Measurements from ENCODE around the gene EIF4G3. TPM values are rescaled to one million over a fixed set of nuclear protein-coding genes. Genes with fewer than 3 reads are reported as not detected.
"Not testable (repeated sequence)": the region's sequence is repeated elsewhere in the genome, so short reads cannot be mapped to it uniquely, and the experiment has no call there.

The EIF4G3 gene
- total RNA-seq, 2 donors from 2014 or later, result 20.8 to 48.8 TPM

- DNase-seq, result no peak
- no peak for ATAC-seq
These were observed 29.4 kb upstream of the EIF4G3 start for GRCh38 chr1:21206117-21206516.

GRCh38 chr1:21205416-21205815 is 28.7 kb upstream of the EIF4G3 start:
- intact Hi-C loops (cut with DNase I), result no loop called here
- Histone ChIP-seq H3K27ac (no peak overlapping the region), H3K4me1 (no peaks in the 10 kb centered on the region), H3K4me3 (no peak overlapping the region), H3K9me3 (no peaks in the 10 kb centered on the region), H3K36me3 (replicated peaks in 1 of 2; ENCODE audit: insufficient read depth in 1 of 2, low read depth in 2 of 2) (no peaks in the 10 kb centered on the region), H3K27me3 (no peaks in the 10 kb centered on the region)
- DNase-seq, result no peak
- ATAC-seq, result no peak
- TF ChIP-seq POLR2A (IDR thresholded peaks at IDR 0.05), result no peak
- TF ChIP-seq CTCF (IDR thresholded peaks at IDR 0.05), result no peak
- WGBS, 2 donors, result 89 to 98% methylated on average over 2 to 5 of the region's 5 CpGs

More at GRCh38 chr1:21206117-21206516, 29.4 kb upstream of the EIF4G3 start:
- H3K27ac ChIP-seq, result no peak overlapping the region
- intact Hi-C loops (cut with DNase I), result no loop called here
- no peaks in the 10 kb centered on the region for H3K27me3 ChIP-seq
- no peaks in the 10 kb centered on the region for H3K36me3 ChIP-seq (replicated peaks in 1 of 2; ENCODE audit: insufficient read depth in 1 of 2, low read depth in 2 of 2)
- H3K4me3 ChIP-seq, result no peak overlapping the region
- WGBS, 2 donors, result 82 to 86% methylated on average over 2 of the region's 2 CpGs
- no peak for TF ChIP-seq CTCF (IDR thresholded peaks at IDR 0.05)
- no peak for TF ChIP-seq POLR2A (IDR thresholded peaks at IDR 0.05)
- no peaks in the 10 kb centered on the region for H3K9me3 ChIP-seq
- H3K4me1 ChIP-seq, result no peaks in the 10 kb centered on the region

GRCh38 chr1:21201650-21202049 is 25.0 kb upstream of the EIF4G3 start:
- intact Hi-C loops (cut with DNase I), result no loop called here
- Histone ChIP-seq H3K27me3 (no peaks in the 10 kb centered on the region), H3K27ac (no peak overlapping the region), H3K9me3 (no peaks in the 10 kb centered on the region), H3K4me3 (no peak overlapping the region), H3K36me3 (replicated peaks in 1 of 2; ENCODE audit: insufficient read depth in 1 of 2, low read depth in 2 of 2) (no peaks in the 10 kb centered on the region), H3K4me1 (no peaks in the 10 kb centered on the region)
- DNase-seq, result no peak
- ATAC-seq, result no peak
- 82 to 85% methylated on average over 4 of the region's 4 CpGs for WGBS, 2 donors
- no peak for TF ChIP-seq CTCF (IDR thresholded peaks at IDR 0.05)
- TF ChIP-seq POLR2A (IDR thresholded peaks at IDR 0.05), result no peak

- H3K4me3 ChIP-seq; H3K4me1 ChIP-seq; H3K27ac ChIP-seq; H3K9me3 ChIP-seq; ATAC-seq; DNase-seq; intact Hi-C loops (cut with DNase I); H3K36me3 ChIP-seq (replicated peaks in 1 of 2; ENCODE audit: insufficient read depth in 1 of 2, low read depth in 2 of 2); H3K27me3 ChIP-seq: not testable (repeated sequence)
- WGBS, 2 donors, result 97 to 100% methylated on average over 4 to 5 of the region's 5 CpGs
These were observed 24.5 kb upstream of the EIF4G3 start for GRCh38 chr1:21201238-21201637.

- TF ChIP-seq CTCF (IDR thresholded peaks at IDR 0.05), result no peak
- TF ChIP-seq POLR2A (IDR thresholded peaks at IDR 0.05), result no peak
- ATAC-seq (no peak), DNase-seq (no peak)
- Histone ChIP-seq H3K36me3 (replicated peaks in 1 of 2; ENCODE audit: insufficient read depth in 1 of 2, low read depth in 2 of 2) (no peaks in the 10 kb centered on the region), H3K27ac (no peak overlapping the region), H3K27me3 (no peaks in the 10 kb centered on the region), H3K9me3 (no peaks in the 10 kb centered on the region), H3K4me3 (no peak overlapping the region), H3K4me1 (no peaks in the 10 kb centered on the region)
- WGBS, 2 donors, result 88 to 91% methylated on average over 6 of the region's 6 CpGs
- intact Hi-C loops (cut with DNase I), result no loop called here
These were observed 24.1 kb upstream of the EIF4G3 start for GRCh38 chr1:21200767-21201166.
